Endothelial cell of umbilical vein (primary cell): ENCODE measurements around the gene CACNA1F. TPM values are rescaled to one million over a fixed set of nuclear protein-coding genes. Genes with fewer than 3 reads are reported as not detected.

ENCODE experiments used
- BruUV-seq: library from RNA; stranded (reverse); fragments of 400-500 nt; replicated peaks from 2 replicates; lab custom pipeline; 2021; lab: Mats Ljungman, UMichigan
- CTCF ChIA-PET: fragments of 300-600, 350-600 bp; sonication (Branson Sonifier 250); formaldehyde crosslinking; loops from one replicate; lab custom pipeline; 2021; ENCODE audit warnings: antibody characterized with exemption, inconsistent platforms; lab: Charles Lee
- POLR2A ChIA-PET: fragments of 300-600, 350-600 bp; sonication (Branson Sonifier 250); formaldehyde crosslinking; loops from one replicate; lab custom pipeline; 2021; ENCODE audit warnings: antibody characterized with exemption, inconsistent platforms; lab: Charles Lee
- DNase-seq: peaks from one replicate; pipeline ENCODE4 v3.0.0-alpha.2; 2011; ENCODE audit warnings: low read depth, low spot score
- FAIRE-seq: peaks from 2 replicates; lab custom pipeline; 2011; peaks lifted over from hg19 to GRCh38; lab: Jason Lieb, UNC
- H2AFZ ChIP-seq: 2 replicates; pipeline ENCODE4 v1.6.0; 2012; ENCODE audit warnings: low read depth, low read length, control low read depth, inconsistent platforms
- H3K27ac ChIP-seq: 2 replicates; pipeline ENCODE4 v1.5.1; 2011; ENCODE audit warnings: low read depth, mild to moderate bottlenecking, control low read depth, low read length, moderate library complexity; ENCODE audit not compliant: insufficient read depth
- H3K27me3 ChIP-seq, 2 experiments: 2 replicates each; pipeline versions ENCODE4 v1.6.0 to v1.6.1; 2011; ENCODE audit warnings: low read length in 2 of 2, mixed read lengths in 1 of 2; ENCODE audit not compliant: control insufficient read depth in 2 of 2, insufficient read depth in 2 of 2
- H3K36me3 ChIP-seq, 2 experiments: 2 replicates in 1 of 2; 3 replicates in 1 of 2; pipeline ENCODE4 v1.5.1; 2011; ENCODE audit warnings: low read length in 2 of 2, mild to moderate bottlenecking in 1 of 2, moderate library complexity in 1 of 2; ENCODE audit not compliant: control insufficient read depth in 2 of 2, insufficient read depth in 2 of 2; ENCODE audit errors: extremely low read depth in 1 of 2
- H3K4me1 ChIP-seq: 3 replicates; pipeline ENCODE4 v1.5.1; 2011; ENCODE audit warnings: mild to moderate bottlenecking, low read length; ENCODE audit not compliant: control insufficient read depth, insufficient read depth; ENCODE audit errors: extremely low read depth
- H3K4me2 ChIP-seq: 2 replicates; pipeline ENCODE4 v1.6.1; 2011; ENCODE audit warnings: low read length, control low read depth, mixed read lengths; ENCODE audit not compliant: insufficient read depth
- H3K4me3 ChIP-seq, 3 experiments: fragments of 200-600 bp in 1 of 3; sonication (generic), shearing (Covaris generic) in 1 of 3; replicated peaks in 1 of 3; 2 replicates each; pipeline ENCODE4 v1.5.1; 2011 to 2016; ENCODE audit warnings: control low read depth in 3 of 3, low read length in 3 of 3, mild to moderate bottlenecking in 2 of 3, inconsistent platforms in 1 of 3, low read depth in 1 of 3, moderate library complexity in 1 of 3; ENCODE audit not compliant: insufficient read depth in 1 of 3
- H3K79me2 ChIP-seq: 2 replicates; pipeline ENCODE4 v1.6.0; 2012; ENCODE audit warnings: low read length, inconsistent platforms; ENCODE audit not compliant: control insufficient read depth, insufficient read depth
- H3K9ac ChIP-seq: replicated peaks from 2 replicates; pipeline ENCODE3; 2011; ENCODE audit warnings: low read length, control low read depth; ENCODE audit not compliant: insufficient read depth; ENCODE audit errors: extremely low read depth
- H3K9me1 ChIP-seq: replicated peaks from 3 replicates; pipeline ENCODE4 v1.6.0; 2011; ENCODE audit warnings: mild to moderate bottlenecking, low read length; ENCODE audit not compliant: control insufficient read depth, insufficient read depth; ENCODE audit errors: extremely low read depth
- H3K9me3 ChIP-seq: replicated peaks from 2 replicates; pipeline ENCODE4 v1.5.1; 2012; ENCODE audit warnings: low read length, inconsistent platforms; ENCODE audit not compliant: control insufficient read depth, insufficient read depth
- H4K20me1 ChIP-seq: replicated peaks from 2 replicates; pipeline ENCODE3; 2011; ENCODE audit warnings: mild to moderate bottlenecking, low read length; ENCODE audit not compliant: control insufficient read depth, insufficient read depth; ENCODE audit errors: extremely low read depth
- CTCF ChIP-seq, 2 donors: IDR thresholded peaks; 1 replicate in 1 of 2; 2 replicates in 1 of 2; pipeline ENCODE4 v1.5.1; 2011; ENCODE audit warnings: low read length in 2 of 2, mild to moderate bottlenecking in 2 of 2, moderate library complexity in 2 of 2, control low read depth in 1 of 2, inconsistent platforms in 1 of 2, low read depth in 1 of 2; ENCODE audit not compliant: insufficient read depth in 1 of 2; ENCODE audit errors: extremely low read depth in 1 of 2
- EZH2 ChIP-seq: IDR thresholded peaks from 2 replicates; pipeline ENCODE4 v1.6.1; 2012; ENCODE audit warnings: borderline replicate concordance, low read depth, mild to moderate bottlenecking, moderate library complexity, low read length, inconsistent platforms; ENCODE audit not compliant: severe bottlenecking
- FOS ChIP-seq: IDR thresholded peaks from 2 replicates; pipeline ENCODE4 v1.6.1; 2011; ENCODE audit warnings: mild to moderate bottlenecking, low read length, moderate library complexity, borderline replicate concordance; ENCODE audit not compliant: insufficient read depth
- GATA2 ChIP-seq: IDR thresholded peaks from 2 replicates; pipeline ENCODE4 v1.7.0; 2011; ENCODE audit warnings: low read depth, mild to moderate bottlenecking, moderate library complexity, mixed read lengths, low read length; ENCODE audit not compliant: insufficient read length, insufficient read depth
- JUN ChIP-seq: IDR thresholded peaks from 2 replicates; pipeline ENCODE4 v1.6.1; 2011; ENCODE audit warnings: borderline replicate concordance, low read depth; ENCODE audit not compliant: insufficient read length, insufficient read depth
- MAX ChIP-seq: IDR thresholded peaks from 2 replicates; pipeline ENCODE4 v1.6.1; 2011; ENCODE audit not compliant: insufficient read depth, insufficient read length
- MYC ChIP-seq: IDR thresholded peaks from one replicate; pipeline ENCODE4 v1.6.1; 2011; ENCODE audit warnings: mild to moderate bottlenecking, low read depth, low read length
- POLR2A ChIP-seq: IDR thresholded peaks from 2 replicates; pipeline ENCODE4 v1.6.1; 2012; ENCODE audit warnings: low read depth, mild to moderate bottlenecking, control low read depth, low read length
- POLR2AphosphoS5 ChIP-seq: IDR thresholded peaks from 2 replicates; pipeline ENCODE4 v1.6.1; 2012; ENCODE audit warnings: low read depth, mild to moderate bottlenecking, control low read depth, low read length, moderate library complexity; ENCODE audit not compliant: insufficient read depth
- dilution Hi-C: fragments of 300-500 bp; cut with MboI; formaldehyde crosslinking; loops from one replicate; pipeline ENCODE4 v1.15.0; 2019; ENCODE audit warnings: low sequenced_read_pairs; ENCODE audit not compliant: extremely low pct_ligation_motif_present
- intact Hi-C: fragments of 100-400 bp; cut with micrococcal nuclease; formaldehyde crosslinking; loops from one replicate; pipeline ENCODE4 v1.10.0; 2022
- polyA plus RNA-seq, 4 experiments: library from polyadenylated mRNA; depleted of rRNA in 3 of 4; stranded (reverse) in 3 of 4; unstranded in 1 of 4; fragments of >200 nt; gene quantifications; 2 replicates each; pipeline versions ENCODE4 v1.2.1 to v1.2.3, GENCODE V29; 2011 to 2012; ENCODE audit warnings: missing spikeins in 1 of 4
- total RNA-seq: library from RNA; stranded (reverse); gene quantifications from 2 replicates; pipeline ENCODE4 v1.2.3, GENCODE V29; 2021

CACNA1F gene
- total and polyA plus RNA-seq, 2 donors (not counting 3 experiments of a cell fraction or from before 2014, with no cell fraction given) = not detected

GRCh38 chrX:49212861-49213260, 20.3 kb downstream of the CACNA1F start:
- Histone ChIP-seq H3K4me2 (no peak overlapping the region), H3K27ac (no peak overlapping the region), H4K20me1 (no peaks in the 10 kb centered on the region), H3K27me3 (no peaks in the 10 kb centered on the region), H2AFZ (no peak overlapping the region), H3K4me3 (no peak overlapping the region), H3K9me1 (no peaks in the 10 kb centered on the region), H3K9me3 (no peaks in the 10 kb centered on the region), H3K9ac (no peak overlapping the region), H3K4me1 (no peaks in the 10 kb centered on the region), H3K36me3 (no peaks in the 10 kb centered on the region), H3K79me2 (no peaks in the 10 kb centered on the region)
- DNase-seq (no peak), FAIRE-seq (no peak)
- ChIA-PET POLR2A (no interaction called here), CTCF (no interaction called here)
- no peak for TF ChIP-seq JUN
- TF ChIP-seq POLR2AphosphoS5 = no peak
- no peak for TF ChIP-seq MYC
- TF ChIP-seq FOS = no peak
- no peak for TF ChIP-seq POLR2A
- no peak for TF ChIP-seq GATA2
- no peak for TF ChIP-seq CTCF (IDR thresholded peaks at IDR 0.05; ENCODE audit: extremely low read depth in 1 of 2, insufficient read depth in 1 of 2, low read depth in 1 of 2, low read length in 2 of 2)
- TF ChIP-seq EZH2 = no peak
- TF ChIP-seq MAX = no peak
- BruUV-seq = no TSS peak
- intact Hi-C loops = no loop called here
- dilution Hi-C loops = no loop called here
